Lower leg skin (tissue), 3 donors: Measurements from ENCODE around the gene ETS1.

Experiments
- POLR2A ChIP-seq, 2 donors: fragments of 450-650 bp; IDR thresholded peaks; one replicate each; pipeline ENCODE4 v1.6.1; 2016 to 2017; ENCODE audit warnings: antibody characterized with exemption in 2 of 2, mild to moderate bottlenecking in 1 of 2, moderate library complexity in 1 of 2
- TF ChIP-seq, protein P1 (sequence below), 3 donors: fragments of 450-650 bp; IDR thresholded peaks; one replicate each; pipeline ENCODE4 v1.5.1; 2016; ENCODE audit warnings: antibody characterized with exemption in 3 of 3, mild to moderate bottlenecking in 3 of 3, moderate library complexity in 2 of 3

DNA sequence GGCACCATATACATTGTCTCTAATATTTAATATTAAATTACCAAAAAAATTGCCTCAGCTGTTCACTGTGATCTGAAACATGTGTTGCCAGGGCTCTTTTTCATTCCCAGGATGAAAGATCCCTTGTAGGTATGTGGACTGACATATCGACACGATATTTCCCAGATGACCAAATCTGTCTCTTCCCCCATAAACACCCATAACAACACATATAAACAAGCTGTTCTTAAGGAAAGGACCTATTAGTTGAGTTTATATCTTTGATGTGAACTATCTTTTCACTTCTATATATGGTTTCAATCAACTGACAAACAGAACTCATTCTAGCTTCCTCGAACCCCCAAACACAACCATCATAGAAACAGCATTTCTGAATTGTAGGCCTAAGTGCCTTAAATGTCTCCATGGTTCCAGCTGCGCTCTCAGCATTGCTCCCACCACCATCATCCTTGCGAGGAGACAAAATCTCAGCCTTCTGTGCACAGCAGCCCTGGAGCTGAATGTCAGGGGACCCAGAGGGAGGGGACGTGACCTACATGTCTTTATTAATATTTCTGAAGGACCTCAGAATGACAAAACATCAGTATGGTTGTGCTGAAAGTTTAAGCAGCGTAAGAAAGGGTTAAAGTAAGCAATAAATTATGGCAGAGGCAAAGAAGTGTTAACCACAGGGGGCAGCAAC lies 67.0 kb downstream of the ETS1 start:
- TF ChIP-seq, protein P1, sequence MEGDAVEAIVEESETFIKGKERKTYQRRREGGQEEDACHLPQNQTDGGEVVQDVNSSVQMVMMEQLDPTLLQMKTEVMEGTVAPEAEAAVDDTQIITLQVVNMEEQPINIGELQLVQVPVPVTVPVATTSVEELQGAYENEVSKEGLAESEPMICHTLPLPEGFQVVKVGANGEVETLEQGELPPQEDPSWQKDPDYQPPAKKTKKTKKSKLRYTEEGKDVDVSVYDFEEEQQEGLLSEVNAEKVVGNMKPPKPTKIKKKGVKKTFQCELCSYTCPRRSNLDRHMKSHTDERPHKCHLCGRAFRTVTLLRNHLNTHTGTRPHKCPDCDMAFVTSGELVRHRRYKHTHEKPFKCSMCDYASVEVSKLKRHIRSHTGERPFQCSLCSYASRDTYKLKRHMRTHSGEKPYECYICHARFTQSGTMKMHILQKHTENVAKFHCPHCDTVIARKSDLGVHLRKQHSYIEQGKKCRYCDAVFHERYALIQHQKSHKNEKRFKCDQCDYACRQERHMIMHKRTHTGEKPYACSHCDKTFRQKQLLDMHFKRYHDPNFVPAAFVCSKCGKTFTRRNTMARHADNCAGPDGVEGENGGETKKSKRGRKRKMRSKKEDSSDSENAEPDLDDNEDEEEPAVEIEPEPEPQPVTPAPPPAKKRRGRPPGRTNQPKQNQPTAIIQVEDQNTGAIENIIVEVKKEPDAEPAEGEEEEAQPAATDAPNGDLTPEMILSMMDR (IDR thresholded peaks at IDR 0.05): no peak
- TF ChIP-seq POLR2A (IDR thresholded peaks at IDR 0.05): no peak
